ENCODE results near the gene TEX29. TPM values are rescaled to one million over a fixed set of nuclear protein-coding genes. Genes with fewer than 3 reads are reported as not detected.

The TEX29 gene
- total RNA-seq, 2 donors from 2014 or later = 0.59 to 0.67 TPM

DNA sequence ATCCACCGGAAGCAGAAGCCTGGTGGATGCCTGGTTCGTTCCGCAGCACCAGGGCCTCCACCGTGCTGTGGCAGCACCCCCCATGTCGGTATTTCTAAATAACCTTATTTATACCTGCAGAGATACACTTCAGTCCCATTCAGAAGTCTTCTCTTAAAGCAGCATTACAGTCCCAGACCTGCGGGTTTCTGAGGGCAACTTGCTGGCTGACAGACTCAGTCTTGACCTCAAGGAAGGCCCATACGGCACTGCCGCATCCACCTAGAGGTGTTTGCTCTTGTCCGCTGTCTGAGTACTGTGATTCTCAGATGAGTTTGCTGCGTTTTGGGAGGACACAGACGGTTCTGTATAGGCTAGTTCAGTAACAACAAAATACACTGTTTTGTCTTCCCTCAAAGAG, 16.9 kb upstream of the TEX29 start:
- H3K27ac Mint-ChIP-seq = peak overlapping the region; percentile 59 to 68
- no peaks in the 10 kb centered on the region for H3K27me3 Mint-ChIP-seq
- H3K4me1 Mint-ChIP-seq (ENCODE audit: low read depth in 2 of 2) = peaks cover 20 to 24% of the 10 kb centered on the region in 2 donors
- DNase-seq (ENCODE audit: low spot score) = no peak
- no peak overlapping the region for H3K4me3 Mint-ChIP-seq
- no peaks in the 10 kb centered on the region for H3K9me3 Mint-ChIP-seq
- H3K36me3 Mint-ChIP-seq = peaks cover 29% of the 10 kb centered on the region
- no peak for ATAC-seq

DNA sequence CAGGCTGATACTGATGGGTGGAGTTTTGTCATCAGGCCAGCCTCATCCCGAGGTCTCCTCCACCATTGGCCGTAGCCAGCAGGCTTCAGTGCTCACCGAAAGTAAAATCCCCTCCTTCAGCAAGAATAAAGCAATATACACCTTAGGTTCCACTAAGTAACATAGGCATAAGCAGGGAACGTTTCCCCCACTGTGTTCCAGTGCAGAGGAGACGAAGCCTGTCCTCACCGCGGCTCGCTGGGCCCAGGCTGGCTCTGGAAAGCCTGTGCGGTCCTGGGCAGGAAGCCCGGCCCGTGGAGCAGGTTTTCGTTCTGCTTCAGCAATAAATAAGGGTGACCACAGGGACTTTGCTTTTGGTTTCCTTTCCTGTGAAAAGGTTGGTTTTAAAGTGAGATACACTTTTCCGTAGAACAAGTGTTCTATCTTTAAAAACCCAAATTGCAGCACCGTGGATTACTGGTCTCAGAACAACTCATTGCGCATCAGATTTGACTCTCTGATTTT, 16.3 kb upstream of the TEX29 start:
- Mint-ChIP-seq H3K36me3 (peaks cover 31% of the 10 kb centered on the region), H3K27ac (peak overlapping the region; percentile 59 to 68), H3K9me3 (no peaks in the 10 kb centered on the region), H3K4me1 (ENCODE audit: low read depth in 2 of 2) (peaks cover 20 to 26% of the 10 kb centered on the region in 2 donors), H3K27me3 (no peaks in the 10 kb centered on the region), H3K4me3 (peak overlapping the region; percentile 73)
- DNase-seq (ENCODE audit: low spot score) = peak; percentile 63
- ATAC-seq = peak; percentile 87 to 91

DNA sequence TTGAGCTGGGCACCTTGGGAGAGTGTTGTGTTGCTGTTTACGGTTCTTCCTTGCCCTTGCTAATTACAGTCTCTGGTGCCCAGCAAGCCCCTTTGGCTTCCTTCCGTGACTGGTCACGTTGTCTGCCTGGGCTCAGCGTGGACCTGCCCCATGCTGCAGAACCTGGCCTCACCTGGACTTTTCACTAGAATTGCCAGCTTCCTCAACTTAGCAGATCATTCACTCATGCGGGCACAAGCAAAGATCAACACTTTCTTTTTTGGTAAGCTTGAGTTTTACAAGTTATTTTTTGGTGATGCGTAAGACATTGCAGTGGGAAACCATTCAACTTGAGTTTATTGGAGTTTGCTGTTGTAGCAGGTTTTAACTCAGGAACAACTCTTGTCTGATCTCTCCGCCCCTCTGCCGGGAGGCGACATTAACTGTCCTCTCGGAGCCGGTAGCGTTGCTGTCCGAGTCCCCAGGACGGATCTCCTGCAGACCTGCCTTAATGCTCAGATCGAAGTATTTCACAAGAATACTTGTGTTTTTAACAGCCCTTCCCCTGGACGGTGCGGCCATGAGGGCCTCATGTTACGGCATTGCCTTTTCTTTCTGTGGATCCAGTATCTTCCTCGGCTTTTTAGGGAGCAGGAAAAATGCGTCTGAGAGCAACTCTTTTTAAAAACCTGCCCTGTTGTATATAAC, 15.7 kb upstream of the TEX29 start:
- peaks cover 34% of the 10 kb centered on the region for H3K36me3 Mint-ChIP-seq
- no peak for ATAC-seq
- no peaks in the 10 kb centered on the region for H3K27me3 Mint-ChIP-seq
- peak; percentile 42 for DNase-seq (ENCODE audit: low spot score)
- no peaks in the 10 kb centered on the region for H3K9me3 Mint-ChIP-seq
- peaks cover 20 to 28% of the 10 kb centered on the region in 2 donors for H3K4me1 Mint-ChIP-seq (ENCODE audit: low read depth in 2 of 2)
- H3K27ac Mint-ChIP-seq = peak overlapping the region; percentile 59 to 68
- H3K4me3 Mint-ChIP-seq = peak overlapping the region; percentile 73

DNA sequence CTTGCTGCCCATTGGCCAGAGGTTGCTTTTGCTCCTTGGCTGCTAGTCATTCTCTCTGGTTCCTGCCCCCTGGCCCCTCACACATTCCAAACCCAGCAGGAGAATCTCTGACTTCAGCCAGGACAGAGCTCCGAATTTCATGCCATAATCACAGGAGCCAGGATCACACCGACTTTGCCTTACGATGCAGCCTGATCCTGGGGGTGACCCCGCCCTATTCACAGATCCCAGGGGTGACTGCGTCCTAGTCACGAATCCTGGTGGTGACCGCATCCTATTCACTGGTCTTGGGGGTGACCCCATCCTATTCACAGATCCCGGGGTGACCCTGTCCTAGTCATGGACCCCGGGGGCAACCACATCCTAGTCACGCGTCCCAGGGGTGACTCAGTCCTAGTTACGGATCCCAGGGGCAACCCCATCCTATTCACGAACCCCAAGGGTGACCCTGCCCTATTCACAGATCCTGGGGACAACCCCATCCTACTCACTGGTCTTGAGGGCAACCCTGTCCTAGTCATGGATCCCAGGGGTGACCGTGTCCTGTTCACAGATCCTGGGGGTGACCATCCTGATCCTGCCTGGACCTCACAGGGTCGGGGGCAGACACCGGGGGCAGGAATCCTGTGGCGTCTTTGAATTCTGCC, 7.4 kb upstream of the TEX29 start:
- ATAC-seq = peak in 1 of 2 donors; percentile 34
- Mint-ChIP-seq H3K27me3 (no peaks in the 10 kb centered on the region), H3K36me3 (peaks cover 10% of the 10 kb centered on the region), H3K9me3 (peaks cover 8% of the 10 kb centered on the region), H3K27ac (no peak overlapping the region), H3K4me1 (ENCODE audit: low read depth in 2 of 2) (peaks cover 12 to 20% of the 10 kb centered on the region in 2 donors), H3K4me3 (no peak overlapping the region)
- DNase-seq (ENCODE audit: low spot score) = no peak

DNA sequence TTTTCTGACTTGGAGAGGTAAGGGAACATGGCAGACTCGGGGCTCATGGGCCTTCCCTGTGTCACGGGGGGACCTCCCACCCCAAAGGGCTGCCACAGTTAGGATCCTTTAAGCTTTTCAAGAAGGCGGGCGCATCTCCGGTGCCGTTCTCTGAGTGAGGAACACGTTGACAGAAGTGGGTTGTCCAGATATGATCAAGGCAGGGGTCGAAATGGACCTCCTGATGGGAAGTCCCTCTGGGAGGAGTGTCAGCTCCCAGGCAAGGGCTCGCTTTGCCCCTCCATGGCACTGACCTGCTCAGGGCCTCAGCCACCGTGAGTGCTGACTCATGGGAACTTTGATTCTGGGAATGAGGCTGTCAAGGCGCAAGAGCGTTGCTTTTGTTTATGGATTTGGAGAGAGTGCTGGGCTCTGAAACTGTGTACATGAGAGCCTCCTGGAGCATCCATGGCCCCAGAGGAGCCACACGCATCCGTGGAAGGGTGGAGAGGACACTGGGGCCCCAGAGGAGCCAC, 6.5 kb upstream of the TEX29 start:
- H3K4me1 Mint-ChIP-seq (ENCODE audit: low read depth in 2 of 2) = peaks cover 12 to 23% of the 10 kb centered on the region in 2 donors
- no peaks in the 10 kb centered on the region for H3K27me3 Mint-ChIP-seq
- H3K36me3 Mint-ChIP-seq = peaks cover 9% of the 10 kb centered on the region
- H3K27ac Mint-ChIP-seq = no peak overlapping the region
- peaks cover 8% of the 10 kb centered on the region for H3K9me3 Mint-ChIP-seq
- DNase-seq (ENCODE audit: low spot score) (no peak), ATAC-seq (peak in 1 of 2 donors; percentile 15)
- H3K4me3 Mint-ChIP-seq = no peak overlapping the region

DNA sequence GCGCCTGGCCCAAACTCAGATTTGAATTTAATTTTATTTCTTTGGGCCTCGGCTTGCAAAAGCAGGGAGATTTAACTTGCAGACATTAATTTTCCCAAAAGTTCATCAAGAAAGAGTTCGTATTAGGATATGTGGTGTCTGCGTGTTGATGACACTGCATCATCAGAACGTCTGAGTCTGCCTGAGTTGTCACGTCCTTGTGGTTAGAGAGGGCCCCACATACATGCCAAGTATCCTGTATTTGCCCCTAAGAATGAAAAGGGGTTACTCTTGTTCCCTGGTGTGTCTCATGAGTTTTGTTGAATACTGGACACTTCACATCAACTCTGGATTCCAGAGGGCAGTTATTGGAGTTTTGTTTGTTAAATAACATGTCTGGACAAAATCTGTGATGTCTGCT, 5.6 kb upstream of the TEX29 start:
- ATAC-seq = no peak
- Mint-ChIP-seq H3K36me3 (peaks cover 4% of the 10 kb centered on the region), H3K27ac (no peak overlapping the region), H3K9me3 (peaks cover 8% of the 10 kb centered on the region), H3K4me1 (ENCODE audit: low read depth in 2 of 2) (peaks cover 16 to 19% of the 10 kb centered on the region in 2 donors), H3K27me3 (no peaks in the 10 kb centered on the region), H3K4me3 (no peak overlapping the region)
- no peak for DNase-seq (ENCODE audit: low spot score)

DNA sequence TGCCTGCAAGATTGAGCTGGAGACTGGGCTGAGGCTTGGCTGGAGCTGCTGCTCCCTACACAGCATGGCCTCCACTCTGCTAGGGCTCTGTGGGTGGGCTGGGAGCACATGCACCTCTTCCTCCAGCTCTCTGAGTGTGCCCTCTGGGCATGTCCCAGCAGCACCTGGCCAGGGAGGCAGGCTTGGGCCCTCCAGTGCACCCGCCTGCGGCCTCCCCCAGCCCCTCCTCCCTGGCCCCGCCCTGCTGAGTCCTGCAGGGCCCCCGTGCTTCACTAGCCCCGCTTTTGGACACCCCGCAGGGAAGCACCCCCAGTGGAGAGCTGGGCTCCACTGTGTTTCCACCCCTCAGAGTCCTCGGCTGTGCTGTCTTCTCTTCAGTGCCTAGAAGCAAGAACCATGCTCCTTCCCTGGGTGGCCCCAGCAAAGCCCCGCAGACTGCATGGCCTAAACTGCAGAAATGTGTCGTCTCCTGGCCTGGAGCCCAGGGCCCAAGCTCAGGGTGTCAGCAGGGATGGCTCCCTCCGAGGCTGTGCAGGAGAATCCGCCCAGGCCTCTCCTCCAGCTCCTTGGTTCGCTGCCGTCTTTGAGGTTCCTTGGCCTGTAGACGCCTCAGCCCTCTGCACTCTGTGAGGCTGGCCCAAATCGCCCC, 5.0 kb upstream of the TEX29 start:
- DNase-seq (ENCODE audit: low spot score) (no peak), ATAC-seq (peak in 1 of 2 donors; percentile 34)
- Mint-ChIP-seq H3K4me1 (ENCODE audit: low read depth in 2 of 2) (peaks cover 11 to 12% of the 10 kb centered on the region in 2 donors), H3K27me3 (no peaks in the 10 kb centered on the region), H3K27ac (no peak overlapping the region), H3K4me3 (no peak overlapping the region), H3K9me3 (peaks cover 1% of the 10 kb centered on the region), H3K36me3 (no peaks in the 10 kb centered on the region)

DNA sequence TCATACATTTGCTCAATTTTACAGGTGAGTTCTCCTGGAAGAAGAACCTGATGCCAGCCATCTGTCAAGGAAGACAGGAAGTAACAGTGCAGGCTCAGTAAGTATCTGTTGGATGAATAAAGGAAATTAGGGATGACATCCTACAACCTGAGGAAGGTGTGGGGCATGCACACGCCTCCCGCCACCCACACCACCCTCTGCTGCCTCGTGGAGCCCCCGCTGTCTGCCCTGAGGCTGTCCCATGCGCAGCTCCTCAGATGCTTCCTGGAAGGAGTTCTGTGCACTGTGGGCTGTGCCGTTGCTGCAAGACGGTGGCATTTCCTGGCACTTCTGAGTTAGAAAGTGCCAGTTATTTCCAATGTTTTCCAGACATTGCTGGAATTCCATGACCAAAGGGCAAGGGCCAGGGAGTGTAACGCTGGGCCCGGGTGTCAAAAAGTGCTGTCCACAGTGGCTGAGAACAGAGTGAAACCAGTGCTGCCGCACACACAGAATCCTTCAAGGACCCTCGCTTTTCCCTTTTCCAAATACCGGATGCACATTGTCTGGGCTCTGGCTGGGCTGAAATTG, 4.2 kb upstream of the TEX29 start:
- Mint-ChIP-seq H3K4me1 (ENCODE audit: low read depth in 2 of 2) (peaks cover 5% of the 10 kb centered on the region in 2 donors), H3K27ac (no peak overlapping the region), H3K36me3 (no peaks in the 10 kb centered on the region), H3K4me3 (no peak overlapping the region), H3K27me3 (no peaks in the 10 kb centered on the region), H3K9me3 (no peaks in the 10 kb centered on the region)
- no peak for DNase-seq (ENCODE audit: low spot score)
- ATAC-seq = no peak

DNA sequence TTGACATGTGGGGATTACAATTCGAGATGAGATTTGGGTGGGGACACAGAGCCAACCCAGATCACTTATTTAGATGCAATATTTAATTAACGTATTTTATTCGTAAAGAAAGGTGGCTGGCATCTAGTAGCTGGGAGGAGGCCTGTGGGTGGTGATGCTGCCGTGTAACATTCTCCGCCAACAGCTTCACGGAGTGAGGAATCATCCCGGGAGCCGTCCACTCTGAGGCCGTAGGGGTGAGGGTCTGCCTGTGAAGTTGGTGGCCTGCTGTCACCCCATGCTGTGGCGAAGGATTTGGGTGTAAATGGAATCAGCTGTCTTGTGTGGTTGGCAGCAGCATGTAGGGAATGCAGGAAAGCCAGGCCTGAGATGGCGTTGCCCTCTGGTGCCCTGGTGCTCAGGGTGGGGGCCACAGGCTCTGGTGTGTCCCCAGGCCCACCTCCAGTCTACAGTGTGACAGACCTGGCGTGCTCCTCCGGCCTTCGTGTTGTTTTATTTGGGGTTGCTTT, 3.3 kb upstream of the TEX29 start:
- Mint-ChIP-seq H3K9me3 (no peaks in the 10 kb centered on the region), H3K4me3 (no peak overlapping the region), H3K27ac (no peak overlapping the region), H3K36me3 (no peaks in the 10 kb centered on the region), H3K27me3 (no peaks in the 10 kb centered on the region), H3K4me1 (ENCODE audit: low read depth in 2 of 2) (peaks cover 3 to 5% of the 10 kb centered on the region in 2 donors)
- no peak for ATAC-seq
- no peak for DNase-seq (ENCODE audit: low spot score)

DNA sequence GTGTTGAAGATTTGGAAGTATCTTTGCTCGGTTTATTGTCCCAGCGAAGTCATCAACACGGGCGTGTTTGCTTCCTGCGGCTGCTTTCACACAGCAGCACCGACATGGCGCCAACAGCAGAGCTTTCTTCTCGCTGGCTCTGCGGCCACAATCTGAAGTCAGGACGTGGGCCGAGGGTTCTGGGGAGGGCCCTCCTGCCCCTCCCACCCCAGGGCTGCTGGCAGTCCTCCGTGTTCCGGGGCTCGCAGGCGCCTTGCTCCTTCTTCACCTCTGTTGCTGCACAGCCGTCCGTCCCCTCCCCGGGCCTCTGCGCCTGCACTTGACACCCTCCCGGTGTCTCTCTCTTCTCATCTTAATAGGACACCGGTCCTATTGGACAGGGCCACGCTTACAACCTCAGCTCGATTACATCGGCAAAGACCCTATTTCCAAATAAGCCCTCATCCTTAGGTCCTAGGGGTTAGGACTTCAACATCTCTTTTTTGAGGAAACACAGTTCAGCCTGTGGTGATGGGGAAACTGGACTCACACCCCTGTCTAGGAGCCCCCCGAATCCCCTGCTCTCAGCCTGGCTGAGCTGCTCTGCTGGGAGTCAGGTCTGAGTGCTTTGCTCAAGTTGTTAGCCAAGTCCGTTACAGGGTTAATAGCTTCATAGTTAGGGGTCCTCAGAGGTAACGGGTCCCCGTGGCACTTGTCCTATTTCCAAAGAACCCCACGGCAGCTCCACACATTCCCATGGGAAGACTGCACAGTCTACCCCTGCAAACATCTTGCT, 2.7 kb upstream of the TEX29 start:
- DNase-seq (ENCODE audit: low spot score) (peak; percentile 34), ATAC-seq (no peak)
- Mint-ChIP-seq H3K4me3 (no peak overlapping the region), H3K9me3 (no peaks in the 10 kb centered on the region), H3K4me1 (ENCODE audit: low read depth in 2 of 2) (peaks cover 3 to 5% of the 10 kb centered on the region in 2 donors), H3K27ac (no peak overlapping the region), H3K36me3 (no peaks in the 10 kb centered on the region), H3K27me3 (no peaks in the 10 kb centered on the region)

DNA sequence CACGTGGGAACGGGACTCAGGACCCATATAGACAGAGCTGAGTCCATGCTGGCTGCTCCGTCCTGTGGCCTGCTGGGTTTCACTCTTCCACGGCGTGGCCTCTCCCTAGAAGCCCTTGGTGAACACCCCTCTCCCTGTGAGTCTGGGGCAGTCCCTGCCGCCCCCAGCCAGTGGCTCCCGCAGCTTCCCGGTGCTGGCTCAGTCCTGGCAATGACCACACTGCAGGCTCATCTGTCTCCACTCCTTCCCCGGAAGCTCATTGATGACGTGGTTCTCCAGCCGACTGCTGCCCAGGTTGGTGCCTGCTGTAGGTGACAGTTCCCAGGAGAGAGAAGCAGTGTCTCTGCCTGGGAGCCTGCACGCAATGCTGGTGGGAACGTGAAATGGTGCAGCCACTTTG, 2.1 kb upstream of the TEX29 start:
- peaks cover 3 to 5% of the 10 kb centered on the region in 2 donors for H3K4me1 Mint-ChIP-seq (ENCODE audit: low read depth in 2 of 2)
- H3K9me3 Mint-ChIP-seq = no peaks in the 10 kb centered on the region
- ATAC-seq = no peak
- no peak overlapping the region for H3K27ac Mint-ChIP-seq
- no peaks in the 10 kb centered on the region for H3K36me3 Mint-ChIP-seq
- DNase-seq (ENCODE audit: low spot score) = peak; percentile 58
- no peaks in the 10 kb centered on the region for H3K27me3 Mint-ChIP-seq
- H3K4me3 Mint-ChIP-seq = no peak overlapping the region

DNA sequence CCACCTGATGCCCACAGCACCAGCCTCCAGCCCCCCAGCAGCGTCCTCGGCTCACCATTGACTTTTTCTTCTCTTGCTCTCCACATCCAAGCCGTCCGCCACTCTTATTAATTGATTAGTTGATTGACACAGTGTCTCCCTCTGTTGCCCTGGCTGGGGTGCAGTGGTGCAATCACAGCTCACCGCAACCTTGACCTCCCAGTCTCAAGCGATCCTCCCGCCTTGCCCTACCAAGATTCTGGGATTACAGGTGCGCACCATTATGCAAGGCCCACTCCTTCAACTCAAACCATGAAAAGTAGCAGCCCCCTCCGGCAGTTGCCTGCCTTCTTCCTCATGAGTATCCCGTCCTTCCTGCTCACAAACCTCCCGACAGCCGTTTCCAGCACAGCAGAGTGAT, 921 bp upstream of the TEX29 start:
- Mint-ChIP-seq H3K4me1 (ENCODE audit: low read depth in 2 of 2) (peaks cover 3 to 5% of the 10 kb centered on the region in 2 donors), H3K4me3 (no peak overlapping the region), H3K36me3 (no peaks in the 10 kb centered on the region), H3K27ac (no peak overlapping the region), H3K27me3 (no peaks in the 10 kb centered on the region), H3K9me3 (no peaks in the 10 kb centered on the region)
- DNase-seq (ENCODE audit: low spot score) (no peak), ATAC-seq (no peak)

All from natural killer cell treated with Interleukin-12 subunit alpha and Interleukin-12 subunit beta and Interleukin-15 and Interleukin-18, amount 100 ng/mL, for 72 hours (primary cell).